H9 (cell line): ENCODE results near the gene APRT. TPM values are rescaled to one million over a fixed set of nuclear protein-coding genes. Genes with fewer than 3 reads are reported as not detected.

Experiments
- DNase-seq: peaks from one replicate; pipeline ENCODE4 v3.0.0-alpha.2; 2017
- H2AFZ ChIP-seq: one replicate; pipeline ENCODE4 v1.6.1; 2013; ENCODE audit warnings: mild to moderate bottlenecking, low read length, control low read depth, moderate library complexity
- H2AK5ac ChIP-seq: 2 replicates; pipeline ENCODE4 v1.6.1; 2013; ENCODE audit warnings: low read length, control low read depth, mixed read lengths; ENCODE audit not compliant: insufficient read length
- H2BK120ac ChIP-seq: one replicate; pipeline ENCODE4 v1.6.1; 2013; ENCODE audit warnings: low read depth, mild to moderate bottlenecking, low read length, control low read depth, inconsistent platforms; ENCODE audit not compliant: poor library complexity, severe bottlenecking
- H2BK12ac ChIP-seq: 2 replicates; pipeline ENCODE4 v1.6.1; 2013; ENCODE audit warnings: low read length, control low read depth, mixed read lengths, low read depth; ENCODE audit not compliant: insufficient read length
- H2BK15ac ChIP-seq: 2 replicates; pipeline ENCODE4 v1.6.1; 2013; ENCODE audit warnings: low read depth, low read length, control low read depth
- H2BK20ac ChIP-seq: one replicate; pipeline ENCODE4 v1.6.1; 2013; ENCODE audit warnings: low read depth, mild to moderate bottlenecking, low read length, control low read depth, inconsistent platforms; ENCODE audit not compliant: poor library complexity, severe bottlenecking
- H2BK5ac ChIP-seq: 2 replicates; pipeline ENCODE4 v1.6.1; 2013; ENCODE audit warnings: low read length, control low read depth, mixed read lengths; ENCODE audit not compliant: insufficient read length
- H3K14ac ChIP-seq: 2 replicates; pipeline ENCODE4 v1.6.1; 2013; ENCODE audit warnings: low read length, control low read depth; ENCODE audit not compliant: insufficient read depth
- H3K18ac ChIP-seq: 2 replicates; pipeline ENCODE4 v1.6.1; 2013; ENCODE audit warnings: low read depth, mild to moderate bottlenecking, mixed read lengths, low read length, control low read depth; ENCODE audit not compliant: insufficient read length
- H3K23ac ChIP-seq: 2 replicates; pipeline ENCODE4 v1.6.1; 2013; ENCODE audit warnings: low read length, control low read depth, mixed read lengths, low read depth; ENCODE audit not compliant: insufficient read length
- H3K23me2 ChIP-seq: 2 replicates; pipeline ENCODE4 v1.6.1; 2013; ENCODE audit warnings: low read depth, mild to moderate bottlenecking, mixed read lengths, low read length, control low read depth; ENCODE audit not compliant: insufficient read length, poor library complexity, severe bottlenecking
- H3K27ac ChIP-seq: 2 replicates; pipeline ENCODE4 v1.5.1; 2013; ENCODE audit warnings: low read length, control low read depth, mixed read lengths, low read depth; ENCODE audit not compliant: insufficient read length
- H3K27me3 ChIP-seq: 2 replicates; pipeline ENCODE4 v1.6.1; 2013; ENCODE audit warnings: low read length, control low read depth, inconsistent platforms; ENCODE audit not compliant: insufficient read depth
- H3K4ac ChIP-seq: 2 replicates; pipeline ENCODE4 v1.6.1; 2013; ENCODE audit warnings: low read depth, mild to moderate bottlenecking, control low read depth, inconsistent platforms, low read length, moderate library complexity
- H3K4me1 ChIP-seq: 2 replicates; pipeline ENCODE4 v1.6.1; 2013; ENCODE audit warnings: low read length, control low read depth, inconsistent platforms; ENCODE audit not compliant: insufficient read depth
- H3K4me2 ChIP-seq: 2 replicates; pipeline ENCODE4 v1.6.1; 2013; ENCODE audit warnings: low read length, control low read depth, mixed read lengths; ENCODE audit not compliant: insufficient read length, insufficient read depth
- H3K56ac ChIP-seq: 2 replicates; pipeline ENCODE4 v1.6.1; 2013; ENCODE audit warnings: low read depth, mild to moderate bottlenecking, mixed read lengths, low read length, control low read depth; ENCODE audit not compliant: insufficient read length
- H3K79me1 ChIP-seq: 2 replicates; pipeline ENCODE4 v1.6.1; 2013; ENCODE audit warnings: low read depth, mild to moderate bottlenecking, moderate library complexity, low read length, control low read depth, inconsistent platforms; ENCODE audit not compliant: insufficient read depth, poor library complexity, severe bottlenecking
- H3K79me2 ChIP-seq: 2 replicates; pipeline ENCODE4 v1.6.1; 2013; ENCODE audit warnings: low read length, control low read depth, inconsistent platforms; ENCODE audit not compliant: insufficient read depth
- H3K9ac ChIP-seq: 2 replicates; pipeline ENCODE4 v1.6.1; 2013; ENCODE audit warnings: low read length, control low read depth, mixed read lengths; ENCODE audit not compliant: insufficient read length; ENCODE audit errors: extremely low read depth
- H3K9me3 ChIP-seq: one replicate; pipeline ENCODE4 v1.6.1; 2013; ENCODE audit warnings: low read depth, low read length, inconsistent platforms; ENCODE audit not compliant: control insufficient read depth
- H3T11ph ChIP-seq: one replicate; pipeline ENCODE4 v1.6.1; 2013; ENCODE audit warnings: mild to moderate bottlenecking, low read length, control low read depth, inconsistent platforms
- H4K20me1 ChIP-seq: one replicate; pipeline ENCODE4 v1.6.1; 2013; ENCODE audit not compliant: control insufficient read depth, insufficient read length, insufficient read depth
- H4K5ac ChIP-seq: 2 replicates; pipeline ENCODE4 v1.6.1; 2013; ENCODE audit warnings: low read depth, mild to moderate bottlenecking, mixed read lengths, low read length, control low read depth; ENCODE audit not compliant: insufficient read length
- H4K8ac ChIP-seq: replicated peaks from 2 replicates; pipeline ENCODE4 v1.6.1; 2013; ENCODE audit warnings: low read length, control low read depth, mixed read lengths, low read depth; ENCODE audit not compliant: insufficient read length
- H4K91ac ChIP-seq: 2 replicates; pipeline ENCODE4 v1.6.1; 2013; ENCODE audit warnings: low read depth, mild to moderate bottlenecking, moderate library complexity, mixed read lengths, low read length, control low read depth; ENCODE audit not compliant: insufficient read length
- H3K27ac Mint-ChIP-seq, 3 experiments: 2 replicates in 2 of 3; 3 replicates in 1 of 3; pipeline ENCODE4 v1.8.0; 2020 to 2021; ENCODE audit warnings: mixed read lengths in 3 of 3, mild to moderate bottlenecking in 1 of 3, moderate library complexity in 1 of 3
- H3K27me3 Mint-ChIP-seq: 2 replicates; pipeline ENCODE4 v1.8.0; 2021; ENCODE audit warnings: low read depth, mild to moderate bottlenecking, moderate library complexity, mixed read lengths
- H3K36me3 Mint-ChIP-seq, 3 experiments: 2 replicates in 2 of 3; 3 replicates in 1 of 3; pipeline ENCODE4 v1.8.0; 2020 to 2021; ENCODE audit warnings: low read depth in 3 of 3, mixed read lengths in 3 of 3; ENCODE audit not compliant: insufficient read depth in 1 of 3
- H3K4me1 Mint-ChIP-seq, 2 experiments: 2 replicates each; pipeline ENCODE4 v1.8.0; 2020; ENCODE audit warnings: mixed read lengths in 2 of 2
- H3K4me3 Mint-ChIP-seq, 2 experiments: 2 replicates in 1 of 2; 3 replicates in 1 of 2; pipeline ENCODE4 v1.8.0; 2020 to 2021; ENCODE audit warnings: mild to moderate bottlenecking in 2 of 2, mixed read lengths in 2 of 2, moderate library complexity in 1 of 2
- H3K9me3 Mint-ChIP-seq, 2 experiments: 2 replicates in 1 of 2; 3 replicates in 1 of 2; pipeline ENCODE4 v1.8.0; 2020; ENCODE audit warnings: mild to moderate bottlenecking in 2 of 2, mixed read lengths in 2 of 2, moderate library complexity in 1 of 2
- CTCF ChIP-seq: fragments of 200-600 bp; sonication (generic); conservative IDR thresholded peaks from 3 replicates; pipeline ENCODE4 v1.8.0; 2021; ENCODE audit warnings: antibody characterized with exemption, mild to moderate bottlenecking
- WGBS: extraction: QIAGEN DNeasy Blood & Tissue Kit; methylation state at CpG from one replicate; pipeline ENCODE4 v1.1.7; 2013; ENCODE audit warnings: missing lambda C conversion rate, low lambda C conversion rate, mixed read lengths; ENCODE audit not compliant: insufficient read length; ENCODE audit errors: extremely low coverage; 5-methylcytosine and 5-hydroxymethylcytosine counted together
- total RNA-seq: library from RNA; stranded (reverse); gene quantifications from 2 replicates; pipeline ENCODE4 v1.2.1, GENCODE V29; 2021

The APRT gene
- total RNA-seq, 1 experiment from 2014 or later: 246 TPM

GRCh38 chr16:88853325-88853941 lies 41.7 kb upstream of the APRT start:
- no peak overlapping the region for H2BK20ac ChIP-seq
- H3K14ac ChIP-seq: no peak overlapping the region
- no peaks in the 10 kb centered on the region for H3K79me2 ChIP-seq
- WGBS: no CpG with 5 or more reads among the region's 17 CpGs
- Mint-ChIP-seq H3K36me3 (peaks cover 11 to 20% (median 16%) of the 10 kb centered on the region in 3 experiments), H3K9me3 (peaks cover 0 to 6% of the 10 kb centered on the region in 2 experiments; a peak in 2 of 5 replicates), H3K27me3 (no peaks in the 10 kb centered on the region), H3K4me3 (no peak overlapping the region), H3K27ac (no peak overlapping the region), H3K4me1 (peaks cover 9 to 18% of the 10 kb centered on the region in 2 experiments)
- H3K23me2 ChIP-seq: peaks cover 8% of the 10 kb centered on the region
- H2BK15ac ChIP-seq: no peak overlapping the region
- no peak for TF ChIP-seq CTCF
- H3K4me2 ChIP-seq: no peak overlapping the region
- no peak overlapping the region for H4K8ac ChIP-seq
- H3T11ph ChIP-seq: no peak overlapping the region
- H3K27ac ChIP-seq: no peak overlapping the region
- H3K4me1 ChIP-seq: no peaks in the 10 kb centered on the region
- no peaks in the 10 kb centered on the region for H3K79me1 ChIP-seq
- H2BK12ac ChIP-seq: no peak overlapping the region
- no peak overlapping the region for H3K4ac ChIP-seq
- H2BK5ac ChIP-seq: no peak overlapping the region
- H4K5ac ChIP-seq: no peak overlapping the region
- H3K9me3 ChIP-seq: no peaks in the 10 kb centered on the region
- H2AFZ ChIP-seq: no peak overlapping the region
- no peak overlapping the region for H4K91ac ChIP-seq
- H3K27me3 ChIP-seq: no peaks in the 10 kb centered on the region
- no peak for DNase-seq
- H2AK5ac ChIP-seq: no peak overlapping the region
- no peak overlapping the region for H3K23ac ChIP-seq
- H3K18ac ChIP-seq: no peak overlapping the region
- H3K56ac ChIP-seq: no peak overlapping the region
- no peak overlapping the region for H3K9ac ChIP-seq
- H4K20me1 ChIP-seq: no peaks in the 10 kb centered on the region
- no peak overlapping the region for H2BK120ac ChIP-seq
